NCI-H2227 treated with DMSO at 0.1 percent for 48 hours (cell line): ENCODE data around the gene TCTN3.
"Not testable (repeated sequence)": the region's sequence is repeated elsewhere in the genome, so short reads cannot be mapped to it uniquely, and the experiment has no call there.

Source experiments
- DNase-seq: peaks from one replicate; lab custom pipeline; 2025; lab: John Stamatoyannopoulos, UW

Gene TCTN3, protein sequence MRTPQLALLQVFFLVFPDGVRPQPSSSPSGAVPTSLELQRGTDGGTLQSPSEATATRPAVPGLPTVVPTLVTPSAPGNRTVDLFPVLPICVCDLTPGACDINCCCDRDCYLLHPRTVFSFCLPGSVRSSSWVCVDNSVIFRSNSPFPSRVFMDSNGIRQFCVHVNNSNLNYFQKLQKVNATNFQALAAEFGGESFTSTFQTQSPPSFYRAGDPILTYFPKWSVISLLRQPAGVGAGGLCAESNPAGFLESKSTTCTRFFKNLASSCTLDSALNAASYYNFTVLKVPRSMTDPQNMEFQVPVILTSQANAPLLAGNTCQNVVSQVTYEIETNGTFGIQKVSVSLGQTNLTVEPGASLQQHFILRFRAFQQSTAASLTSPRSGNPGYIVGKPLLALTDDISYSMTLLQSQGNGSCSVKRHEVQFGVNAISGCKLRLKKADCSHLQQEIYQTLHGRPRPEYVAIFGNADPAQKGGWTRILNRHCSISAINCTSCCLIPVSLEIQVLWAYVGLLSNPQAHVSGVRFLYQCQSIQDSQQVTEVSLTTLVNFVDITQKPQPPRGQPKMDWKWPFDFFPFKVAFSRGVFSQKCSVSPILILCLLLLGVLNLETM

DNA sequence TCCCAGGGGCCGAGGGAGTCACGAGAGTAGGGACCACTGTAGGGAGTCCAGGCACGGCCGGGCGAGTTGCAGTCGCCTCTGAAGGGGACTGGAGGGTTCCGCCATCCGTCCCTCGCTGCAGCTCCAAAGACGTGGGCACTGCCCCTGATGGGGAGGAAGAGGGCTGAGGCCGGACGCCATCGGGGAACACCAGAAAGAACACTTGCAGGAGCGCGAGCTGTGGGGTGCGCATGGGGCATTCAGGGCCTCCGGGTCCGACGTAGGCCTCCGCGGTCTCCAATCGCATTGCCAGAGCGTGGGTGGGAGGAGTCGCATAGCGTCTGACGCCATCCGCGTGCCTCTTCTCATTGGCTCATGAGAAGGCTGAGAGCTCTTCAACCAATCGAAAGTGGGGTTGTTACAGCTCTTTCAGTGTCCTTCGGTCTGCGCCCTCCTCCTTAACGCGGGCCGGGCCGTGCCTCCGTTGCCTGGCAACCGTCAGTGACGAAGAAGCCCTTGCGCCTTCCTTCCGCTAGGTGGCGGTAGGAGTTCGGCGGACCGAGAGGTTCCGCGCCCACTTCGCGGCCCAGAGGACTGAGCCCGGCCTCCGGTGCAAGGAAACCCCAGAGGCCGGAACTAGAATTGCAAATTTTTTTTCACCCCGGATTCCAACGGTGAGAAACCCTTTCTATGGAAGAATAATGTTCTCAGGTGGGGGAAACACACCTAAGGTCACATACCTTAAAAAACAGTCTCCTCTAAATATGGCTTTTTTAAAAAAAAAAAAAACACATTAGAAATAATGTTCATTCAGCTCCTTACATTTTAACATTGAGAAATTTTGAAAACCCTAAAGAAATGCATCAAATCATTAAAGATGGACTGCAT is at the start of gene TCTN3:
TCTN3 (minus strand) TSS at position 260 of the 867 bp plus-strand sequence; CDS start at position 232, 28 bp downstream.
- DNase-seq = peak; percentile 98

GRCh38 chr10:95742962-95743535 is 49.3 kb upstream of the TCTN3 start:
- no peak for DNase-seq

GRCh38 chr10:95742485-95742884 is 48.8 kb upstream of the TCTN3 start:
- no peak for DNase-seq

GRCh38 chr10:95741807-95742467 is 48.2 kb upstream of the TCTN3 start:
- DNase-seq = no peak

DNA sequence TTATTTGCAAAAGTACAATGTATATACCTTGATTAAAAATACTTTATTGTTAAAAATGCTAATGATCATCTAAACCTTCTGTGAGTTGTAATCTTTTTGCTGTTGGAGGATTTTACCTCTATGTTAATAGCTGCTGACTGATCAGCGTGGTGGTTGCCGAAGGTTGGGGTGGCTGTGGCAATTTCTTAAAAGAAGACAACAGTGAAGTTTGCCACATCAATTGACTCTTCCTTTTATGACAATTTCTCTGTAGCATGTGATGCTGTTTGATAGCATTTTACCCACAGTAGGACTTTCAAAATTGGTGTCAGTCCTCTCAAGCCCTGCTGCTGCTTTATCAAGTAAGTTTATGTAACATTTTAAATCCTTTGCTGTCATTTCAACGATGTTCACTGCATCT is 45.3 kb upstream of the TCTN3 start:
- DNase-seq = no peak

DNA sequence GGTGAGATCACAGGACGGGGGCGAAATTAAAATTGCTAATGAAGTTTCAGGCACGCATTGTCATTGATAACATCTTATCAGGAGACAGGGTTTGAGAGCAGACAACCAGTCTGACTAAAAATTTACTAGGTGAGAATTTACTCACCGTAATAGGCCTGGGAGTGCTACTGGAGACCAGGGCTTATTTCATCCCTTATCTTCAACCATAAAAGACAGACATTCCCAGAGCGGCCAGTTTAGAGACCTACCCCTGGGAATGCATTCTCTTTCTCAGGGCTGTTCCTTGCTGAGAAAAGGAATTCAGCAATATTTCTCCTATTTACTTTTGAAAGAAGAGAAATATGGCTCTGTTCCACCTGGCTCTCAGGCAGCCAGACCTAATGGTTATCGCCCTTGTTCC is 39.2 kb upstream of the TCTN3 start:
- DNase-seq = not testable (repeated sequence)

DNA sequence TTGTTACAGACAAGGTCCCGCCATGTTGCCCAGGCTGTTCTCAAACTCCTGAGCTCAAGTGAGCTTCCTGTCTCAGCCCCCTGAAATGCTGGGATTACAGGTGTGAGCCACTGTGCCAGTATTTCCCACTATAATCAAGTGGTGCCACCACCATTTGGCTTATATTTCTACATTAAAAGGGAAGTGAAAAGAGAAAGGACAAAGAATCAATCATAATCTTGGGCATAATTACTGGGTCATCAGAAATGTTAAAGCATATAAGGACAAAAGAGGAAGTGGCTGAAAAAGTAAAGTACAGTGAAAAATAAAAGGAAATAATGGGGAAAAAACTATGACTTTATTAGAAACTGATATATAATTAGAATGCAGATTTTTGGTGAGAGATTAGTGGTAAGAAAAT is 36.5 kb upstream of the TCTN3 start:
- DNase-seq = no peak

- no peak for DNase-seq
These were observed 35.8 kb upstream of the TCTN3 start for GRCh38 chr10:95729323-95730055.

DNA sequence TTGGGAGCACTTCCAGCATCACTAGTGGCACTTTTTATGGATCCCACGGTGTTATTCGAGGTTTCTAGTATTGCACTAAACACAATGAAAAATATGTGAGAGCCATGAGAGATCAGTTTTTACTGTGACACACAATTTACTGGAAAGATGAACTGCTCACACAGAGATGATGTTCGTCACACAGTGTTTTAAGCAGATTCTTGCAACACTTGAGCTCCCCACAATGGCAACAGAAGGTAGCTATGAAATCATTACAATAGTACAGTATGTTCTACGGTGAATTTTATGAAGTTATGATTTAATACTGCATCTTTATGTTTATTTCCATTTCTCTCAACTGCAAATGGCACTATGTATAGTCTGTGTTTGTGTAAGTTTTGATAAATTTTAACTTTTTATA is 34.8 kb upstream of the TCTN3 start:
- DNase-seq = no peak

- DNase-seq = not testable (repeated sequence)
These were observed 28.8 kb upstream of the TCTN3 start for GRCh38 chr10:95722496-95722895.

DNA sequence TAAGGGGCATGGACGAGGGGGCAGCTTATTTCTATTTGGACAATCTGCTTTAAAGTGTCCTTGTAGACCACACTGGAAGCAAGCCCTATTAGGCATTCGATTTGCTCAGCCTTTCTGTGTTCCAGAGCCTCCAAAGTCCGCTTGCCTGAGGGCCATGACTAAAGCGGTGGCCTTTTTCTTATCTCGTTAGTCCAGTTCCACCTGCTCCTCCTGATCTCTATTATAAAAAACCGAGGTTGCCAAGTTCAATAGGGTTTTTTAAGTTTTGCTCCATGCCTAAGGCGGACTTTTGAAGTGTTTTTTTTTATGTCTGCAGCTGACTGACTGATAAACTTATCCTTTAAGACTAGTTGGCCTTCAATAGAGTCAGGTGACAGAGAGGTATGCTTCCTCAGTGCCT is 27.0 kb upstream of the TCTN3 start:
- DNase-seq = not testable (repeated sequence)

- no peak for DNase-seq
These were observed 23.1 kb upstream of the TCTN3 start for GRCh38 chr10:95716866-95717265.

DNA sequence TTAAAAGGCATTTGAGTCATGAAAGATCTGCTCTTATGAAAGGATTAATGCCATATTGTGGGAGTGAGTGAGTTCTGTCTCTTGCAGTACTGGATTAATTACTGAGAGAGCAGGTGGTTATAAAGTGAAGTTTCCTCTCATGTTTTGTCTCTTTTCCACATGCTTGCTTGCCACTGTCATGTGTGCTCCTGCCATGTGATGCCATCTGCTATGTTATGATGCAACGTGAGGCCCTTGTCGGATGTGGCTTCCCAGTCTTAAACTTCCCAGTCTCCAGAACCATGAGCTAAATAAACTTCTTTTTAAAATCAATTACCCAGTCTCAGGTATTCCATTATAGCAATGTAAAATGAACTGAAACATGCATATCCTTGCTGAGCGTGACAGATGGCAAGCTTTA is 22.7 kb upstream of the TCTN3 start:
- no peak for DNase-seq

DNA sequence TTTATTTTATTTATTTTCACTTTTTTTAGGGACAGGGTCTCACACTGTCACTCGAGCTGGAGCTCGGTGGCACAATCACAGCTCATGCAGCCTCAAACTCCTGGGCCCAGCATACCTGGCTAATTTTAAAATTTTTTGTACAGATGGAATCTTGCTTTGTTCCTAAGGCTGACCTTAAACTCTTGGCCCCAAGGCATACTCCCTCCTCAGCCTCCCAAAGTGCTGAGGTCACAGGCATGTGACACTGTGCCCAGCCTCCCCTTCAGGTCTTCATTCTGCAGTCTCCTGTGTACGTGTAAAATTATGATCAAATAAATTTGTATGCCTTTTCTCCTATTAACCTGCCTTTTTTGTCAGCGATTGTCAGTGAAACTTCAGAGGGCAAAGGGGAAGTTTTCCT is 17.8 kb upstream of the TCTN3 start:
- no peak for DNase-seq

- no peak for DNase-seq
These were observed 13.3 kb upstream of the TCTN3 start for GRCh38 chr10:95706990-95707389.

DNA sequence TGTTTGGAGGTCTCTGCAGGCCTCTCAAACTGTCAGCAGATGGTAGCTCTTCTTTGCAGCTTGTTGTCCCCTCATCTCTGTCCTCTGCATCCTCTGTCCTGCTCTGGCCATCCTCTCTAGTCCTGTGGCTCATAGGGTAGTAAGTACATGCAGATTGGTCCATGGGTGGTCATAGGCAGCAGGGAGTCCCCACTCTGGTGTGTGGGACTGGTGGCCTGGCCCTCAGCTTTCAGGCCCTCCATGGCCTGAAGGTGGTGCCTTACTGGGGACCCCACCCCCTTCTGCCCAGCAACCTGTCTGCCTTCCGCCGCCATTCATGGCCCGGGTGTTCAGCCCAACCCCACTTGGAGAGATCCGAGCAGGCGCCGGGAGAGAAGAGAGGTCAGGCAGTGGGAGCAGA is 12.8 kb upstream of the TCTN3 start:
- no peak for DNase-seq

DNA sequence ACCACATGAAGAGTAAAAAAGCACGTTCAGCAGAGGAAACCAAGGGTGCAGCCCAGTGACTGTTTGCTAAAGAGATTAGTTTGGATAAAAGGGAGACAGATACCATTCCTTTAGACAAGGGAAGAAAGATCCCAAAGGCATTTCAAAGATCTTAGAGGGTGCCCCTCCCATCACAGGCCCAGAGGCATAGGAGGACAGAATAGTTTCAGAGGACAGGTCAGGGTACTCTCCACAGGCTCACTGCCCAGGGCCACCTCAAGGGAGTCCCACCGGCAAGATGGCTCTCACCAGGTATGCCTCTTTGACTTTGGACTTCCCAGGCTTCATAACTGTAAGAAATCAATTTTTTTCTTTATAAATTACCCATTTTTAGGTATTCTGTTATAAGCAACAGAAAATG is 4.7 kb upstream of the TCTN3 start:
- DNase-seq = no peak

- DNase-seq = no peak
These were observed 3.7 kb upstream of the TCTN3 start for GRCh38 chr10:95697429-95697828.

DNA sequence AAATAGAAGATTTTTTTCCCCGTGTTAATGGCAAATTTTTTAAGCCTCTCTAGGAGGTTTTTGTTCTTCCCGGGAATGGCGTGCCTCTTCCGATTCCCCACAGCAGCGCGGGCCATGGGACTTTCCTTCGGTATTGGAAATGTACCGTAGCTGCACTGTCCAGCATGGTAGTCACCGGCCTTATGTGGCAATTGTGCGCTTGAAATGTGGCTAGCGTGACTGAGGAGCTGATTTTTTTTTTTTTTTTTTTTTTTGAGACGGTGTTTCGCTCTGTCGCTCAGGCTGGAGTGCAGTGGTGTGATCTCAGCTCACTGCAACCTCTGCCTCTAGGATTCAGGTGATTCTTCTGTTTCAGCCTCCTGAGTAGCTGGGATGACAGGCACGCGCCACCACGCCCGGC is 938 bp upstream of the TCTN3 start:
- DNase-seq = no peak

GRCh38 chr10:95693071-95693667 is 558 bp downstream of the TCTN3 start:
- DNase-seq = no peak

- DNase-seq = no peak
These were observed 2.4 kb downstream of the TCTN3 start for GRCh38 chr10:95691281-95691680.
